Subcutaneous abdominal adipose tissue (tissue), 5 donors: Measurements from ENCODE around the gene C1orf21.
A peak's percentile ranks its signal among the peaks of the same experiment; 100 is the strongest.
"Not testable (repeated sequence)": the region's sequence is repeated elsewhere in the genome, so short reads cannot be mapped to it uniquely, and the experiment has no call there.

Experiments used
- H3K27ac ChIP-seq: one replicate; pipeline ENCODE4 v1.7.0; 2013; ENCODE audit warnings: low read depth, mild to moderate bottlenecking, inconsistent platforms, low read length, moderate library complexity
- H3K27me3 ChIP-seq, 5 donors: one replicate each; pipeline ENCODE4 v1.7.0; 2013; ENCODE audit warnings: low read length in 5 of 5, inconsistent platforms in 1 of 5; ENCODE audit not compliant: control insufficient read depth in 5 of 5, insufficient read depth in 4 of 5
- H3K36me3 ChIP-seq, 5 donors: one replicate each; pipeline ENCODE4 v1.7.0; 2013; ENCODE audit warnings: low read length in 5 of 5; ENCODE audit not compliant: control insufficient read depth in 5 of 5, insufficient read depth in 5 of 5
- H3K4me1 ChIP-seq, 5 donors: one replicate each; pipeline ENCODE4 v1.7.0; 2013; ENCODE audit warnings: low read length in 5 of 5, mild to moderate bottlenecking in 3 of 5, moderate library complexity in 1 of 5; ENCODE audit not compliant: control insufficient read depth in 5 of 5, insufficient read depth in 5 of 5
- H3K4me3 ChIP-seq, 5 donors: one replicate each; pipeline ENCODE4 v1.7.0; 2013; ENCODE audit warnings: low read length in 5 of 5, low read depth in 1 of 5
- H3K9ac ChIP-seq, 5 donors: one replicate each; pipeline ENCODE4 v1.7.0; 2013; ENCODE audit warnings: low read length in 5 of 5, mild to moderate bottlenecking in 4 of 5, moderate library complexity in 3 of 5
- H3K9me3 ChIP-seq, 5 donors: one replicate each; pipeline ENCODE4 v1.7.0; 2013; ENCODE audit warnings: low read length in 5 of 5; ENCODE audit not compliant: control insufficient read depth in 5 of 5
- donor health status: healthy.
- donor health status: healthy.
- donor health status: healthy.
- donor health status: healthy.
- donor health status: healthy.

The C1orf21 gene, protein sequence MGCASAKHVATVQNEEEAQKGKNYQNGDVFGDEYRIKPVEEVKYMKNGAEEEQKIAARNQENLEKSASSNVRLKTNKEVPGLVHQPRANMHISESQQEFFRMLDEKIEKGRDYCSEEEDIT

DNA sequence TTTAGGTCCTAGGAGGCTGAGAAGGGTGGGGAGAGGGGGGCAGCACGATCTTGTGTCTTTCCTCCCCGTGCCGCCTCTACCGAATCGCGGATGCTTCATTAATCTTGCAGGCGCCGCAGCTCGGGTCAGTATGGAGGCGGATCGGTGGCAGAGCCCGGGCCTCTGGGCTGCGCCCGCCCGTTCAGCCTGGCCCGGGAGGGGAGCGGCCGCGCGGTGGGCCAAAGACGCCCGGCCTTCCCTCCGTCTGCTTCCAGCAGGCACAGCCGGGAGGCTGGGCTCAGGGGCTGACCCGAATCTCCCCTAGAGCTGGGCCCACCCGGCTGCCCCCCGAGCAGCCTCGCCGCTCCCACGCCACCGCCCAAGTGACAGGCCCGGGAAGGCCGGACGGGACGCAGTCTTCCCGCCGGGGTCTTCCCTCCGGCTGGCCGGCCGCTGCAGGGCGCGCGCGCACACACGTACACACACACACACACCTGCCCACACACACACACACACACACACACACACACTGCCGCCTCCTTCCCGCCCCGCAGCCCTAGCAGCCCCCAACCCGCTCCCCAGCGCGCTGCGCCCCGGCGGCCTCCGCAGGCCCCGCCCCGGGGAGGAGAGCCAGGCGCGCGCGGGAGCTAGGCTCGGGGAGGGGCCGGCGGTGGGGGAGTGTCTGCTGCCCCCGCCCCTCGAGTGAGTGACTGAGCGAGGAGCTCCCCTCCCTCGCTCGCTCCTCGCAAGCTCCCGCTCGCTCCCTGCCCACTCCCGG, at the start of gene C1orf21:
Gene C1orf21, plus strand, starts transcription at position 718 of the 757 bp plus-strand sequence. CDS start 90,481 bp downstream, outside the sequence.
- Histone ChIP-seq H3K27me3 (no peaks in the 10 kb centered on the region), H3K9ac (peak within 1 kb of the TSS; percentile 50 to 83 (median 74)), H3K27ac (peak within 1 kb of the TSS; percentile 76), H3K9me3 (no peaks in the 10 kb centered on the region), H3K36me3 (no peaks in the 10 kb centered on the region), H3K4me3 (peak within 1 kb of the TSS; percentile 72 to 88 (median 85)), H3K4me1 (peaks cover 2 to 28% (median 21%) of the 10 kb centered on the region in 5 donors)

DNA sequence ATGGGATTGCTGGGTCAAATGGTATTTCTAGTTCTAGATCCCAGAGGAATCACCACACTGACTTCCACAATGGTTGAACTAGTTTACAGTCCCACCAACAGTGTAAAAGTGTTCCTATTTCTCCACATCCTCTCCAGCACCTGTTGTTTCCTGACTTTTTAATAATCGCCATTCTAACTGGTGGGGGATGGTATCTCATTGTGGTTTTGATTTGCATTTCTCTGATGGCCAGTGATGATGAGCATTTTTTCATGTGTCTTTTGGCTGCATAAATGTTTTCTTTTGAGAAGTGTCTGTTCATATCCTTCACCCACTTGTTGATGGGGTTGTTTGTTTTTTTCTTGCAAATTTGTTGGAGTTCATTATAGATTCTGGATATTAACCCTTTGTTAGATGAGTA, 49.0 kb upstream of the C1orf21 start:
- H3K9me3 ChIP-seq, H3K27me3 ChIP-seq, H3K4me3 ChIP-seq, H3K36me3 ChIP-seq, H3K27ac ChIP-seq, H3K4me1 ChIP-seq, H3K9ac ChIP-seq: not testable (repeated sequence)

DNA sequence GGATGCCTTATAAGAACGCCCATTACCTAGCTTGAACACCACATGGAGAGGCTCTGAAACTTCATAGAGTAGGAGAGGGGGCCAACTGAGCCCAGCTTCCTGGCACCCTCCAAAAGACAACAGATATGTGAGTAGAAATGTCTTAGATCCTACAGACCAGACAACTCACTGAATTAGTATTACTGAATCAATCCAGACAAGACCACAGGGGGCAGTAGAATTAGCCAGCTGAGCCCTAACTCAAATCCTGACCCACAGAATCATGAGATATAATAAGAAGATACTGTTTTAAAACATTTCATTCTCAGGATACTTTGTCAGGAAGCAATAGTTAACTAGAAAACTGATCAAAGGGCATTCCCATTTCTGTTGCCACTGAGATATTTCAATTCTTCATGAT, 45.8 kb upstream of the C1orf21 start:
- H3K4me3 ChIP-seq, result no peak overlapping the region
- H3K9ac ChIP-seq, result no peak overlapping the region
- H3K4me1 ChIP-seq, result no peaks in the 10 kb centered on the region
- H3K27ac ChIP-seq, result no peak overlapping the region
- H3K36me3 ChIP-seq, result no peaks in the 10 kb centered on the region
- peaks cover 0 to 7% (median 0%) of the 10 kb centered on the region in 5 donors for H3K9me3 ChIP-seq
- H3K27me3 ChIP-seq, result no peaks in the 10 kb centered on the region

DNA sequence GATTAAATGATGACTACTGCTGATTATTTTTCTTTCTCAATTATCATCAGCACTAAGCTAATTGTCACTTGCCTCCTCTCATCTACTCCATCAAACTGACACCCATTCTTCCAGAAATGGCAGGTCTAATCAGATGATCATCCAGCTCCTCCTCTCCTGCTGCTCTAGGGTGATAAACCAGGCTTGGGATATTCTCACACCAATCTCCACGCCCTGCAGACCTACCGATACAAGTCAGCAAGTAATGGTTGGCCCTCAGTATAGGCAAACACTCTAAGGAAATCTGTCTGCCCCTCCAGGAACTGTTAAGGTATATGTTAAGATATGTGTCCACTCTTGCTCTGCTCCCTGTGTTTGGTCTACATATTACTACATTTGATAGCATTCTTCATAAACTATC, 36.3 kb upstream of the C1orf21 start:
- Histone ChIP-seq H3K27me3 (no peaks in the 10 kb centered on the region), H3K4me3 (no peak overlapping the region), H3K36me3 (no peaks in the 10 kb centered on the region), H3K9me3 (no peaks in the 10 kb centered on the region), H3K9ac (no peak overlapping the region), H3K27ac (no peak overlapping the region), H3K4me1 (no peaks in the 10 kb centered on the region)

DNA sequence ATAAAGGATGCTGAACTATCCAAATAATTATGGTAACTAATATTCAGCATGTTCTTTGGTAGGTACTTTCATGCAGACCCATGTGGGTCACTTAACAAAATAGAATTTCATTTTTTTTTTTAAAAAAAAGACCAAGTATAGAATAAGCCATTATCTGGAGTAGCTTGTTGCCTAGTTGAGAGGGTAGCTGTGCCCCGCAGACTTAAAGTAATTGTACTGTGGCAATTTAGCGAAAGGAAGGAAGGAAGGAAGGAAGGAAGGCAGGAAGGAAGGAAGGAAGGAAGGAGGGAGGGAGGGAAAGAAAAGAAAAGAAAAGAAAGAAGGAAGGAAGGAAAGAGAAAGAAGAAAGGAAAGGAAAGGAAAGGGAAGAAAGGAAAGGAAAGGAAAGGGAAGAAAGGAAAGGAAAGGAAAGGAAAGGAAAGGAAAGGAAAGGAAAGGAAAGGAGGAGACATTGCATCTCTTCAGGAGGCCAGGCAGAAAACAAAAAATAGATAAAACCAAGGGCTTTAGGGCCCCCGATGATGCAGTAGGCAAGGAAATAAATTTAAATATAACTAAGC, 35.3 kb upstream of the C1orf21 start:
- no peaks in the 10 kb centered on the region for H3K9me3 ChIP-seq
- H3K4me1 ChIP-seq, result no peaks in the 10 kb centered on the region
- H3K36me3 ChIP-seq, result no peaks in the 10 kb centered on the region
- H3K4me3 ChIP-seq, result no peak overlapping the region
- H3K27me3 ChIP-seq, result no peaks in the 10 kb centered on the region
- no peak overlapping the region for H3K9ac ChIP-seq
- H3K27ac ChIP-seq, result no peak overlapping the region

DNA sequence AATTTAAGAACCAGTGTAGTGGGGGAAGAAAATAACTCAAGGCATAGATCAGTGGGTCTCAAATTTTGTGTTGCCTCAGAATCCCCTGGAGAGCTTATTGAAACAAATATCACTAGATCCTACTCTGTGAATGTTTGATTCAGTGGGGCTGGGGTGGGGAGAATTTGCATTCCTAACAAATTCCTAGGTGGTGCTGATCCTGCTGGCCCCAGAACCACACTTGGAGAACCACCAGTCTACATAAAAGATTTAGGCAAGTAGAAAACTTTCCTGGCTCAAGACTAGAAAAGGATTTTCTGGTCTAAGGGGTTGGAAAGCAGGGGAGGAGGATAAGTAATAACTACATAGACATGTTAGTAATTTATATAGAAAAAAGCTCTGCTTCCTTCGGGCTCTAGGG, 34.1 kb upstream of the C1orf21 start:
- no peaks in the 10 kb centered on the region for H3K36me3 ChIP-seq
- no peaks in the 10 kb centered on the region for H3K9me3 ChIP-seq
- no peak overlapping the region for H3K27ac ChIP-seq
- no peaks in the 10 kb centered on the region for H3K27me3 ChIP-seq
- H3K4me3 ChIP-seq, result no peak overlapping the region
- H3K9ac ChIP-seq, result no peak overlapping the region
- H3K4me1 ChIP-seq, result no peaks in the 10 kb centered on the region

DNA sequence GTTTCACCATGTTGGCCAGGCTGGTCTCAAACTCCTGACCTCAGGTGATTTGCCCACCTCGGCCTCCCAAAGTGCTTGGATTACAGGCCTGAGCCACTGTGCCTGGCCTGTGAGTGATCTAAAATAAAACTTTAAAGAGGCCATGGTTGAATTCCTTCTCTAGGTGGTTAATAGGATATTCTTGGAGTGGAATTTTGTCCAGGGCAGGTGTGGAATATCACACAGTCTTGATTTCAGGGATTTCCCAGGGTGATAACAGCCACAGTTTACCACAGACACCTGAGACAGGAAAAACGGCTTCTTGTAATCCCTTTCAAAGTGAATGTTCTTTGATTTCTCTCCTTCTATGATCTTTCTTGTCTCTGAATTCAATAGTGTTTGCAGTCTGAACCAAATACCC, 32.1 kb upstream of the C1orf21 start:
- no peak overlapping the region for H3K27ac ChIP-seq
- H3K4me1 ChIP-seq, result no peaks in the 10 kb centered on the region
- no peak overlapping the region for H3K9ac ChIP-seq
- no peaks in the 10 kb centered on the region for H3K9me3 ChIP-seq
- no peaks in the 10 kb centered on the region for H3K36me3 ChIP-seq
- H3K4me3 ChIP-seq, result no peak overlapping the region
- no peaks in the 10 kb centered on the region for H3K27me3 ChIP-seq

DNA sequence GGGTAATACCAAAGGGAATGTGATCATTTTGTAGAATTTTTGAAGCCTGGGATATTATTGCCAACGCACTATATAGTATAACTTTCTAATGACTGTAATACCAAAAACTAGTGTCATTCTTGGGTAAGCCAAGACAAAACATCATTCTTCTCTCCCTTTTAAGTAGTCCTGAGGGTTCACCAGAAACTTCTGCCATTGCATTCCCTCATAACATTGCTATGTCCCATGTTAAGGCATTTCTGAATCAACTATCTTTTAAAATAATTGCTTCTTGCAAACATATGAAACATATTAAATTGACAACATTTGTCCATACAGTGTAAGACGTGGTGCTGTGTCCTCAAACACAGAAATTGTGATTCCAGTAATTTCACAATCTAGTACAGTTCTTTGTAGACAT, 29.9 kb upstream of the C1orf21 start:
- Histone ChIP-seq H3K4me3 (no peak overlapping the region), H3K9ac (no peak overlapping the region), H3K9me3 (no peaks in the 10 kb centered on the region), H3K4me1 (no peaks in the 10 kb centered on the region), H3K27me3 (no peaks in the 10 kb centered on the region), H3K36me3 (no peaks in the 10 kb centered on the region), H3K27ac (no peak overlapping the region)

DNA sequence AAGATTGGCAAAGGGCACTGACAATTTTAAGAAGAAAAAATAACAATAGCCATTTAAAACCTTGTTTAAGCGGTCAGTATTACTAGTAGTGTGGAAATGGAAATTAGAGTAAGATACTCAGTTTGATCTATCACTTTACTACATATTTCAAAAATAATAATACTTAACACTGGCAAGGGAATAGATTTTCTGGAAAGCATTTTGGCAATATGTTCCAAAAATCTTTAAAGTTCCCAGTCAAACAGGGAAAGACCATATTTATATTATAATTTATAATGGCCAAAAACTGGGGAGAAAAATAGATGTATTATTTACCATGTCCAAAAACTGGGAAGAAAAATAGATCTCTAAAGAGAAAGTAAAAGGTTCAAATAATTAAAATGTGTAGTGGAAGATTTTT, 28.6 kb upstream of the C1orf21 start:
- Histone ChIP-seq H3K36me3 (no peaks in the 10 kb centered on the region), H3K4me1 (no peaks in the 10 kb centered on the region), H3K9ac (no peak overlapping the region), H3K4me3 (no peak overlapping the region), H3K27me3 (no peaks in the 10 kb centered on the region), H3K27ac (no peak overlapping the region), H3K9me3 (no peaks in the 10 kb centered on the region)

DNA sequence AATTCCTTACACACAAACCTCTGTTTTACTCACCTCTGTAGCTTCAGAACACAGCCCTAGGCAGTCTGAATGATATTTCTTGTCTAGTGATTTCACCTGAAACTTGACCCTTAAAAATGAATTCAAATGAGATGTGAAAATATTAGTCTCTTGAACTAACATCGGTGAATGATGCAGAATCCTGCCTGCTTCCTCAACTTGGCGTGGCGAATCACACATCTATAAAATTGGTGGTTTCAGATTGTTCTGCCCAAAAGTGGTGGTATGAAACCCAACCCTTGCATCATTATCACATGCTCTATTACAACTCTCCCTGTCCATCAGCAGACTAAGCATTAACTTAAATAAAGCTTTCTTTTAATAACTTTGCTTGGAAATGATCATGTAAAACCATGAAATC, 26.9 kb upstream of the C1orf21 start:
- no peaks in the 10 kb centered on the region for H3K27me3 ChIP-seq
- H3K4me3 ChIP-seq, result no peak overlapping the region
- no peak overlapping the region for H3K27ac ChIP-seq
- H3K4me1 ChIP-seq, result no peaks in the 10 kb centered on the region
- H3K9me3 ChIP-seq, result no peaks in the 10 kb centered on the region
- no peak overlapping the region for H3K9ac ChIP-seq
- H3K36me3 ChIP-seq, result no peaks in the 10 kb centered on the region
